ENCODE results near the gene MYOZ1. TPM values are rescaled to one million over a fixed set of nuclear protein-coding genes. Genes with fewer than 3 reads are reported as not detected.
A peak's percentile ranks its signal among the peaks of the same experiment; 100 is the strongest.

Gene MYOZ1
- total RNA-seq, 4 donors from 2014 or later = not detected

DNA sequence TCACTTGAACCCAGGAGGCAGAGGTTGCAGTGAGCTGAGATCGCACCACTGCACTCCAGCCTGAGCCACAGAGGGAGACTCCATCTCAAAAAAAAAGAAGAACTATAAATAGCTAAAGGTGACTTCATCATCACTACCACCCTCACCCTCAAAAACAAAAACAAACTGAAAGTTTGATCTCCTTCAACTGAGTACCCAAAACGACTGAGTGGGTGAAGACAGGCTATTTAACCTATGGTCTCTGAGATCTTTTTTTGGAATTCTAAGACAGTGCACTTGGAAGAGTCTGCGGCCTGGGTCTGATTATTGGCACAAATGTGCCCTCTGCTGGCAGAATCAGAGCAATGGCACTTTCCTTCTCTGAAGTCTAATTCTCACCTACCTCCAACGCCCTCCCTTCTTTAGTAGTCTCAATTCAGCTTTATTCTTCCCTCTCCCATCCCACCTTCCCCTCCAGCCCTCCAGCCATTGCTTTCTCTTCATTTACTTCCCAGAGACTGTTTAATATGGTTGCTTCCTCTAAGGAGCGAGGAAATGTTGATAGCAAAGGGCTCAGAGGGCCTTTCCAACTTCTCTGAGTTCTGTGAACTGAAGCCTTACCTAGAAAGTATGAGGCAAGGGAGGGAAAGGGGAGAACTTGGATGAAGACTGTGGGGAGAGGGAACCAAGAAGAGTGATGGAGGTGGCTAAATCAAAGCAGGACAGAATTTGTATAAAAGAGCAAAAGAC lies 2.9 kb upstream of the MYOZ1 start:
- Histone ChIP-seq H3K9me3 (no peaks in the 10 kb centered on the region), H3K27ac (no peak overlapping the region), H3K27me3 (no peaks in the 10 kb centered on the region), H3K36me3 (no peaks in the 10 kb centered on the region), H3K4me1 (peaks cover 0 to 33% (median 12%) of the 10 kb centered on the region in 3 donors), H3K4me3 (no peak overlapping the region)
- TF ChIP-seq POLR2A (IDR thresholded peaks at IDR 0.05) = no peak
- TF ChIP-seq POLR2AphosphoS5 (IDR thresholded peaks at IDR 0.05) = no peak
- no peak for TF ChIP-seq EP300 (IDR thresholded peaks at IDR 0.05)
- TF ChIP-seq, protein P1, sequence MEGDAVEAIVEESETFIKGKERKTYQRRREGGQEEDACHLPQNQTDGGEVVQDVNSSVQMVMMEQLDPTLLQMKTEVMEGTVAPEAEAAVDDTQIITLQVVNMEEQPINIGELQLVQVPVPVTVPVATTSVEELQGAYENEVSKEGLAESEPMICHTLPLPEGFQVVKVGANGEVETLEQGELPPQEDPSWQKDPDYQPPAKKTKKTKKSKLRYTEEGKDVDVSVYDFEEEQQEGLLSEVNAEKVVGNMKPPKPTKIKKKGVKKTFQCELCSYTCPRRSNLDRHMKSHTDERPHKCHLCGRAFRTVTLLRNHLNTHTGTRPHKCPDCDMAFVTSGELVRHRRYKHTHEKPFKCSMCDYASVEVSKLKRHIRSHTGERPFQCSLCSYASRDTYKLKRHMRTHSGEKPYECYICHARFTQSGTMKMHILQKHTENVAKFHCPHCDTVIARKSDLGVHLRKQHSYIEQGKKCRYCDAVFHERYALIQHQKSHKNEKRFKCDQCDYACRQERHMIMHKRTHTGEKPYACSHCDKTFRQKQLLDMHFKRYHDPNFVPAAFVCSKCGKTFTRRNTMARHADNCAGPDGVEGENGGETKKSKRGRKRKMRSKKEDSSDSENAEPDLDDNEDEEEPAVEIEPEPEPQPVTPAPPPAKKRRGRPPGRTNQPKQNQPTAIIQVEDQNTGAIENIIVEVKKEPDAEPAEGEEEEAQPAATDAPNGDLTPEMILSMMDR (IDR thresholded peaks at IDR 0.05) = peak in 3 of 4 experiments; percentile 89 to 96 (median 93)
- 6% methylated on average over 3 to 4 of the region's 5 CpGs for WGBS, 2 donors (ENCODE audit: low coverage in 1 of 2)
- peak; percentile 68 for ATAC-seq

DNA sequence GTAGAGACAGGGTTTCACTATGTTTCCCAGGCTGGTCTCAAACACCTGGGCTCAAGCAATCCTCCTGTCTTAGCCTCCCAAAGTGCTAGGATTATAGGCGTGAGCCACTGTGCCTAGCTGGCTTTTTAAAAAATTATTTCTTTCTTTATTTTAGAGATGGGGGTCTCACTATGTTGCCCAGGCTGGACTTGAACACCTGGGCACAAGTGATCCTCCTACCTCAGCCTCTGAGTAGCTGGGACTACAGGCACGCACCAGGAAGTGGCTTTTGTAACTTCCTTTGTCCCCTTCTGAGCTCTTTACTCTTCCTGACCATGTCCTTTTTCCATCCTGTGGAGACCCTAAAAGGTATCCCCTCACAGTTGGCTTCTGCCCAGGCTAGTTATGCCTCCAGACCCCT lies 2.1 kb upstream of the MYOZ1 start:
- TF ChIP-seq, protein P1 (IDR thresholded peaks at IDR 0.05) = no peak
- TF ChIP-seq POLR2AphosphoS5 (IDR thresholded peaks at IDR 0.05) = no peak
- H3K27ac ChIP-seq = no peak overlapping the region

DNA sequence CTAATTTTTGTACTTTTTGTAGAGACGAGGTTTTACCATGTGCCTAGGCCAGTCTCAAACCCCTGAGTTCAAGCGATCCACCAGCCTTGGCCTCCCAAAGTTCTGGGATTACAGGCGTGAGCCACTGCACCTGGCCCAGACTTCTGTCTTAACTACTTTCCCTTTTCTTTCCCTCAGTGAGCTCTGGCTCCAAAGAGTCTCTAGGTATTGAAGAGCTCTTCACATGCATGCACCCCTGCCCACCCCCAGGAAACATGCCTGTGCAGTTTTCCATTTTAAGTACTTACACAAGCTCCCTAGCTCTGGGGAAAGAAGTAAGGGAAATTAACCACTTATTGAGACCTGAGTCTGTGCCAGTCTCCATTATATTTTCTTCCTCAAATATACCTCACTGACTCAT lies 2.0 kb downstream of the MYOZ1 start:
- Histone ChIP-seq H3K4me3 (no peak overlapping the region), H3K36me3 (no peaks in the 10 kb centered on the region), H3K4me1 (peaks cover 0 to 6% (median 0%) of the 10 kb centered on the region in 3 donors), H3K27ac (no peak overlapping the region), H3K9me3 (no peaks in the 10 kb centered on the region), H3K27me3 (no peaks in the 10 kb centered on the region)
- no peak for ATAC-seq
- 80 to 86% methylated on average over 2 to 3 of the region's 3 CpGs for WGBS, 2 donors (ENCODE audit: low coverage in 1 of 2)
- TF ChIP-seq, protein P1 (IDR thresholded peaks at IDR 0.05) = no peak
- TF ChIP-seq POLR2A (IDR thresholded peaks at IDR 0.05) (no peak), EP300 (IDR thresholded peaks at IDR 0.05) (no peak), POLR2AphosphoS5 (IDR thresholded peaks at IDR 0.05) (no peak)

More for the DNA sequence above, 2.1 kb upstream of the MYOZ1 start:
- peaks cover 0 to 27% (median 9%) of the 10 kb centered on the region in 3 donors for H3K4me1 ChIP-seq
- H3K27me3 ChIP-seq = no peaks in the 10 kb centered on the region
- 83 to 90% methylated on average over 2 of the region's 2 CpGs for WGBS, 2 donors (ENCODE audit: low coverage in 1 of 2)
- no peaks in the 10 kb centered on the region for H3K9me3 ChIP-seq
- ATAC-seq = no peak
- no peaks in the 10 kb centered on the region for H3K36me3 ChIP-seq
- no peak overlapping the region for H3K4me3 ChIP-seq

DNA sequence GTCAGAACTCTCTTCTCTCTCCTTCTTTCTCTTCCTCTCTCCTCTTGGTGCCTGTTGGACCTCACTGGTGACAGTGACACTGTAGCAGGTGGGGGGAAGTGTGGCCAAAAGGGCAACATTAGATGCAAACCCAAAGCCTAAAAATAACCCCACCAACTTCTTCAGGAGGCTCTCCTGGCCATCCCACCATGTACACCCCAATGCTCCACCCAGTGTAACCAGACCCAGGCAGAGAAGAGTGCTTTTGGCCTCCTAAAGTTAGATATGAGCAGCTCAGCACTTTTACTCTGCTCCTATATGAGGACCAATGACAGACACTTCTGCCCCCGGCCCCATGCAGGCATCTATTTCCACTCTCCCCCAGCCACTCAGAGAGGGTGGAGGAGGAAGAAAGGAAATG lies 5.5 kb downstream of the MYOZ1 start:
- no peak overlapping the region for H3K27ac ChIP-seq
- no peaks in the 10 kb centered on the region for H3K36me3 ChIP-seq
- H3K4me3 ChIP-seq = no peak overlapping the region
- WGBS, 2 donors (ENCODE audit: low coverage in 1 of 2) = 29% methylated on average over 1 of the region's 1 CpG; no CpG with 5 or more reads in 1 of the 2 donors
- no peak for ATAC-seq
- H3K9me3 ChIP-seq = no peaks in the 10 kb centered on the region
- TF ChIP-seq, protein P1 (IDR thresholded peaks at IDR 0.05) = no peak
- TF ChIP-seq EP300 (IDR thresholded peaks at IDR 0.05) (no peak), POLR2A (IDR thresholded peaks at IDR 0.05) (no peak), POLR2AphosphoS5 (IDR thresholded peaks at IDR 0.05) (no peak)
- H3K4me1 ChIP-seq = no peaks in the 10 kb centered on the region
- H3K27me3 ChIP-seq = no peaks in the 10 kb centered on the region

DNA sequence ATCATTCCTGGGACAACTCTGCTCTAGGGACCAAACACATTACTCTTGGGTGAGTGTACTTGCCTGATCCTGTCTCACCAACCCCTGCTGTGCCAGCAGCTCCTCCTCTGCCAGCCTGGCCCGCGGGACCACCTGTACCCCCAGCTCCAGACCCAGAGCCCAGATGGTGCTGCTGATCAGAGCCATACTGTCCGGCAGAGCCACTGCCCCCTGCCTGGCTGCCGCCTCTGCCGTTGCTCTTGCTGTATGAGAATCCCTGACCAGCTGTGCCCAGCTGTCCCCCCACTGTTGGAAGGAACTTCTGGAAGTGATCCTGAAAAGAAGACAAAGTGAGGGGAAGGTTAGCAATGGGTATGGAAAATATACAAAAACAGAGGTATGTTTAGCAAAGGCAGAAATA lies 6.9 kb downstream of the MYOZ1 start:
- Histone ChIP-seq H3K27ac (no peak overlapping the region), H3K9me3 (no peaks in the 10 kb centered on the region), H3K4me1 (no peaks in the 10 kb centered on the region), H3K4me3 (no peak overlapping the region), H3K27me3 (no peaks in the 10 kb centered on the region), H3K36me3 (no peaks in the 10 kb centered on the region)
- WGBS, 2 donors (ENCODE audit: low coverage in 1 of 2) = 73% methylated on average over 3 of the region's 5 CpGs; no CpG with 5 or more reads in 1 of the 2 donors
- ATAC-seq = no peak
- TF ChIP-seq POLR2AphosphoS5 (IDR thresholded peaks at IDR 0.05) (no peak), POLR2A (IDR thresholded peaks at IDR 0.05) (no peak), EP300 (IDR thresholded peaks at IDR 0.05) (no peak)
- TF ChIP-seq, protein P1 (IDR thresholded peaks at IDR 0.05) = no peak
